Stimulated activated CD8-positive, alpha-beta memory T cell treated with anti-CD3 and anti-CD28 coated beads, Interleukin-12 subunit alpha, Interleukin-12 subunit beta, amount 100 ng/mL, for 4 hours (primary cell): ENCODE measurements around the gene DNAH1.

Experiments used
- DNase-seq: peaks from one replicate; pipeline ENCODE4 v3.0.0-alpha.2; 2020; ENCODE audit warnings: low read depth

DNAH1 gene

DNA sequence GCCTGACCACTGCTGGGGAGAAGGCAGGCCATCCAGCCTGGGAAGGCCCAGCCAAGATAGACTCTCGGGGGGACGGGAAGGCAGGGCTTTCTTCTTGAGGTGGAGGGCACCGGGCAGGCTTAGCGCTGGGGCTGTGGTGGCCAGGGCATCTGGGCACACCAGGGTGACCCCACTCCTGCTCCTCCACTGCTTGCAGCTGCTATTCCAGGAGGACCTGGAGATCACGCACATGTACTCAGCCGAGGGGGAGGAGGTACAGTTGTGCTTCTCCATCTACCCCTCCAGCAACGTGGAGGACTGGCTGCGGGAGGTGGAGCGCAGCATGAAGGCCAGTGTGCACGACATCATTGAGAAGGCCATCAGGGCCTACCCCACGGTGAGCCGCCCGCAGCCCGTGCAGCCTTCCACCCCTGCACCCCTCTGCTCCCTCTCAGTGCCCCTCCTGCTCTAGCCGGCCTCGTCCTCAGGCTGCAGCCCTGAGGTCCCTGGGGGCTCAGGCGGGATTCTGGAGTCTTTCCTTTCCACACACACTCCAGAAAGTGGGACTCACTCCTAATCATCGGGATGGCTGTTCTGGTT is 42.3 kb downstream of the DNAH1 start:
- no peak for DNase-seq

- DNase-seq = no peak
Measured at GRCh38 chr3:52359116-52359855, 43.2 kb downstream of the DNAH1 start.

DNA sequence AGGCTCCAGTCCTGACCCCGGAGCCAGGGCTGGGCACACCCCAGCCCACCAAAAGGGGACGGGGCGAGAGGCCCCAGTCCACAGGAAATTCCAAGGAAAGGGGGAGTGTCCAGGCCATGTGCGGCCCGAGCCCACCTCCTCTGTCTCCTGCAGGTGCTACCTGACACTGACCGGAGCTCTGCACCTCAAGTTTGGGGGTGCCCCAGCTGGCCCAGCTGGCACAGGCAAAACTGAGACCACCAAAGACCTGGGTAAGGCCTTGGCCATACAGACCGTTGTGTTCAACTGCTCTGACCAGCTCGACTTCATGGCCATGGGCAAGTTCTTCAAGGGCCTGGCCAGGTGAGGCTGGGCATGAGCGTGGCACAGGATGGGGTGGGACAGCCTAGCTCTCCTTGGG is 44.9 kb downstream of the DNAH1 start:
- DNase-seq = no peak

- DNase-seq = no peak
Measured at GRCh38 chr3:52361454-52361853, 45.3 kb downstream of the DNAH1 start.

DNA sequence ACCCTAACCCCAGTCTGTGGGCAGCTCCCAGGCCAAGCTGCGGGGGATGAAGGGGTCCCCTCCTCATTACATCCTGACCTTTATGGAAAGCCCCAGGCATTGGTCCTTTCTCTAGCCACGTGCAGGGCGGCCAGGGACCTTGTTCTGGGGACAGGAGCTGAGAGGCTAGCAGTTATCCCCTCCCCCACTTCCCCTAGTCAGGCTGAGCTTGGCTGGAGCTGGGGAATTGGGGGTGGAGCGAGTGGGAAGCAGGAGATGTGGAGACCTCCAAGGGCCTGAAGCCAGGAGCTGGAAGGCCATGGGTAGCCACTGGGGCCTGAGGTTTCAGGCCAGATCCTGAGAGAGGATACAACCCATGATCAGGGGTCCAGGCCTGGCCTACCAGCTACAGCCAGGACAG is 45.8 kb downstream of the DNAH1 start:
- DNase-seq = no peak

GRCh38 chr3:52364322-52365035 is 48.4 kb downstream of the DNAH1 start:
- no peak for DNase-seq

- no peak for DNase-seq
Measured at GRCh38 chr3:52366527-52366926, 50.4 kb downstream of the DNAH1 start.

- DNase-seq = no peak
Measured at GRCh38 chr3:52367891-52368880, 52.1 kb downstream of the DNAH1 start.

DNA sequence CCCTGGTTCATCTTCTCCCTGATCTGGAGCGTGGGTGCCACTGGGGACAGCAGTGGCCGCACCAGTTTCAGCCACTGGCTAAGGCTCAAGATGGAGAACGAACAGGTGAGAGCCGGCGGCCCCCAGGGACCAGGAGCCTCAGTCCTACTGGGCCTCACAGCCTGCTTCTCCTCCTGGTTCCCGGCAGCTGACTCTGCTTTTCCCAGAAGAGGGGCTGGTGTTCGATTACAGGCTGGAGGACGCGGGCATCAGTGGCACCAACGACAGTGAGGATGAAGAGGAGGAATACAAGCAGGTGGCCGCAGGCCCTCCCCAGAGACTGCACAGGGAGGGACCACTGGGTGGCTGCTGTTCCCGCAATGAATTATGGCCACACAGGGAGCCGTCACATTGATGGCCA is 54.4 kb downstream of the DNAH1 start:
- no peak for DNase-seq

- DNase-seq = no peak
Measured at GRCh38 chr3:52372822-52373504, 56.8 kb downstream of the DNAH1 start.

DNA sequence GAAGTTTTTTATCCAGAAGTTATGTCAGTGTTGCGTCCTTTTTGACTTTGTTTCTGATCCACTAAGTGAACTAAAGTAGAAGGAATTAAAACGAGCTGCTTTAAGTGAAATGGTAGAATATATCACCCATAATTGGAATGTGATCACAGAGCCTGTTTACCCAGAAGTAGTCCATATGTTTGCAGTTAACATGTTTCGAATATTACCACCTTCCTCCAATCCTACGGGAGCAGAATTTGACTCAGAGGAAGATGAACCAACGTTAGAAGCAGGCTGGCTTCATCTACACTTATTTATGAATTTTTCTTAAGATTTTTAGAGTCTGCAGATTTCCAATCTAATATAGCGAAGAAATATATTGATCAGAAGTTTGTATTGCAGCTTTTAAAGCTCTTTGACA is 57.6 kb downstream of the DNAH1 start:
- DNase-seq = no peak

GRCh38 chr3:52374173-52374572 is 58.1 kb downstream of the DNAH1 start:
- no peak for DNase-seq

DNA sequence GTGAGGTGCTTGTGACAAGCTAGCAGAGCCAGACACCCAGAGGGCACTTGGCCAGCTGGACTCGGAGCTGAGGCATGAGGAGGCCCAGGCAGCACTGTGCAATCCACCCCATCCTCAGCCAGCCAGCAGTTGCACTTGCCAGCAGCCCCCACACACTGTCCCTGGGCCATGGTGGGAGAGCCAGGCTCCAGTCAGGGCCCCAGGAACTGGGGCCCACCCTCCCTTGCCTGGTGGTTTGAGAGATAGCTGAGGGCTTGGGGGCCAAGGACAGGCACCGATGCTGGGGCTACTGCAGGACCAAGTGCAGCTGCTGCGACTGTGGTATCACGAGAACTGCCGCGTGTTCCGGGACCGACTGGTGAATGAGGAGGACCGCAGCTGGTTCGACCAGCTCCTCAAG is 63.5 kb downstream of the DNAH1 start:
- DNase-seq = no peak

DNA sequence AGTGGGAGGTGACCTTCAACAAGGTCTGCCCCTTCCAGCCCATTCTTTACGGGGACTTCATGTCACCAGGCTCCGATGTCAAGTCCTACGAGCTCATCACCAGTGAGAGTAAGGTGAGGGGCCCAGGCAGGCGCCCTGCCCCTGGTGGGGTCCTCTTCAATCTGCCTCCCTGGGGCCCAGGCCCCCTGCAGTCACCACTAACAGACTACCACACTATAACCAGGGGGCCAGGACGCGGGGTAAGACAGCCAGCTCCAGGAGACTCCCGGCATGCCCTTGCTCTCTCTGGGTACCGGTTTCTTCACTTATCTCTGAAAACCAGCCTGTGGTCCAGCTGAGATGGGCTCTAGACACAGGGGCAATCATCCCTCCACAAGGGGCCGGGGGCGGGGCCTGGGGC is 63.9 kb downstream of the DNAH1 start:
- DNase-seq = no peak

DNA sequence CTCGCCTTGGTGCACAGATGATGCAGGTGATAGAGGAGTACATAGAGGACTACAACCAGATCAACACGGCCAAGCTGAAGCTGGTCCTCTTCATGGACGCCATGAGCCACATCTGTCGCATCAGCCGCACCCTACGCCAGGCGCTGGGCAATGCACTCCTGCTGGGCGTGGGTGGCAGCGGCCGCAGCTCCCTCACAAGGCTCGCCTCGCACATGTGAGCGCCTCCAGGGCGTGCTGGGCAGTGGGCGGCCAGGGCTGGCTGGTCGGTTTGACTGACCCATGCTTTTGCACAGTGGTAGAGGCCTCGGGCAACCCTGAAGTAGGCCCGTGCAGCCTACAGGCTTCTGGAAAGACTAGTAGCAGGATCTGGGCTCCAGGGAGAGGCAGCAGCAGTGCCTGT is 65.5 kb downstream of the DNAH1 start:
- DNase-seq = no peak

GRCh38 chr3:52383446-52383845 is 67.3 kb downstream of the DNAH1 start:
- DNase-seq = no peak

DNA sequence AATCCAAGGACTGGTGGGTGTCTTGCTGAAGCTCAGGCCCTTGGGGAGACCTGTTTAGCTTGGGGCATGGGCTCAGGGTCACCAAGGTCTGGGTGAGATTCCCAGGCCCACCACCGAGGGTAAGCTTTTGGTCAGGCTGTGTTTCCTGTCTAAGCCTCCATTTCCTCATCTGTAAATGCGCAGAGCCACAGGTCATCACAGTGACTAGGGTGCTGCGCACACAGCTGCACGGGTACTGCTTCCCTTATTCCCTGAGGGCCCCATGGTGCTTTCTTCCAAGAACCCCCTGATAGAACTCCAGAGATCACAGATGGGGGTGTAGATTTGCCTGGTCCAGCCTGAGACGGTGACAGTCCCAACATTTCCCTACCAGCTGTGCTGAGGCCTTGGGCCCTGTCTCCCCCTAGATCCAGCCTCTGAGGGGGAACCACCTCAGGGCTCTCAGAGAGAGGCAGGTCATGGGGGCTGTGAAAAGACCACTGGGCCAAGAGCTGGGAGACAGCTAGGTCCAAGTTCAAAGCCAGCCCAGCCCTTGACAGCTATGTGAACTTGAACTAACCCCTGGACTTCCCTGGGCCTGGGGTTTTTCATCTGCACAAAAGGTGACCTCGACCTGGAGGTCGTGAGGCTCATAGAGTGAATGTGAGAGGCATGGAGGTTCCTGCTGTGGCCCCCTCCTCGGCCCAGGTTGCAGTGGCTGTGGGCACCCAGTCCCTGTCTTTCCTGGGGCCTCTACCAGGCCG is 68.1 kb downstream of the DNAH1 start:
- no peak for DNase-seq

- DNase-seq = no peak
Measured at GRCh38 chr3:52385157-52385556, 69.0 kb downstream of the DNAH1 start.

- DNase-seq = no peak
Measured at GRCh38 chr3:52387481-52387880, 71.4 kb downstream of the DNAH1 start.

DNA sequence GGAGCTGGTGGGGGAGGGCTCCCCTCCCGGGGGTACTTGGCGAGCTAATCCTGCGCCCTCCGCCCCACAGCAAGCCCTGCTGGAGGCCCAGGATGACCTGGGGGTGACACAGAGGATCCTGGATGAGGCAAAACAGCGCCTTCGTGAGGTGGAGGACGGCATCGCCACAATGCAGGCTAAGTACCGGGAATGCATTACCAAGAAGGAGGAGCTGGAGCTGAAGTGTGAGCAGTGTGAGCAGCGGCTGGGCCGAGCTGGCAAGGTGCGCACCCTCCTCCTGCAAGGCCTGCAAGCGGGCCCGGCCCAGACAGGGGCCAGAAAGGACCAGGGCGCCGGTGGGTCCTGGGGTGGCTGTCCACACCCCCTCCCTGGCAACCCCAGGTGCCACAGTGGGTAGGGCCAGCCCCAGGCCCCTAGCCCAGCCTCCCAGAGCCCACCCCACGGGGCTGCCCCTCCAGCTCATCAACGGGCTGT is 72.3 kb downstream of the DNAH1 start:
- no peak for DNase-seq

DNA sequence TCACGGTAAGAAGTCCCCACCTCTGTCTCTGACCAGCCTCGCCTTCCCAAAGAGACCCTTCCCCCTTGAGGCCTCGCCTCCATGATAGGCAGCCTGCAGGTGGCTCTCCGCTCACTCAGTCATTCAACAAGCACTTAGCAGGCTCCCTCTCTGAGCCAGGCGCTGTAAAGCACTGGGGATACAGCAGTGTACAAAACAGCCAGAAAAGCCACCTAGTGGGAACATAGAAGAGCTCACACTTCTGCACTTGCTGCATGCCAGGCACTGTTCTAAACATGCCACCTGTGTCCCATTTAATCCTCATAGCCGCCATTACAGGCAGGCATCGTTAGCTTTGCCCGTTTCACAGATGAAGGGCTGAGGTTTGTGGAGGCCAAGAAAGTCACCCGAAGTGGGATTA is 72.8 kb downstream of the DNAH1 start:
- DNase-seq = no peak
